HEK293T (cell line): Measurements from ENCODE around the gene NRXN2.

ENCODE experiments used
- BHLHE40 ChIP-seq: fragments of 450-650 bp; IDR thresholded peaks from 2 replicates; pipeline ENCODE4 v1.6.1; 2016; ENCODE audit warnings: mild to moderate bottlenecking, moderate library complexity, borderline replicate concordance
- ELF4 ChIP-seq: fragments of 450-650 bp; IDR thresholded peaks from 2 replicates; pipeline ENCODE4 v1.6.1; 2017; ENCODE audit warnings: antibody characterized with exemption
- FOXA1 ChIP-seq: fragments of 450-650 bp; IDR thresholded peaks from 2 replicates; pipeline ENCODE4 v1.6.1; 2016; ENCODE audit warnings: mild to moderate bottlenecking
- NFRKB ChIP-seq: fragments of 450-650 bp; IDR thresholded peaks from 2 replicates; pipeline ENCODE4 v1.6.1; 2016; ENCODE audit warnings: mild to moderate bottlenecking, moderate library complexity
- SP1 ChIP-seq: fragments of 450-650 bp; IDR thresholded peaks from 2 replicates; pipeline ENCODE4 v1.6.1; 2017
- ZNF384 ChIP-seq: fragments of 450-650 bp; IDR thresholded peaks from 2 replicates; pipeline ENCODE4 v1.6.1; 2016

DNA sequence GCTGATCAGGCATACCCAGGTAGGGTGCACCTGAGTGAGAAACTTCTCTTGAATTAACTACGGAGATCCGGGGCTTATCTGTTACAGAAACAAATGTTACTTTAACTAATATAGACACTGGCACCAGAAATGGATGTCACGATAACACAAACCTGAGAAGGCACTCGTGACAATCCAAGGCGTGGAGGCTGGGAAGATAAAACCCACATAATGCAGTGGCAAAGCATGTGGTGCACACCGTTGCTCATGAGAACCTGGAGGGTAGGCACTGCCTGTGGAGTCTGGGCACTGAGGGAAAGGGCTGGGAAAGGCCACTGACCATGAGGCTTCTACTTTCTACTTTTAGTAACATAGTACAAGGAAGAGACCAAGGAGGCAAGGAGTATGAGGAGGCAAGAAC, 109.3 kb downstream of the NRXN2 start:
- TF ChIP-seq FOXA1 = no peak
- no peak for TF ChIP-seq ELF4
- no peak for TF ChIP-seq NFRKB
- TF ChIP-seq SP1 = no peak
- no peak for TF ChIP-seq ZNF384
- TF ChIP-seq BHLHE40 = no peak
